Measurements from ENCODE around the gene CAPN14.

CAPN14 gene, protein sequence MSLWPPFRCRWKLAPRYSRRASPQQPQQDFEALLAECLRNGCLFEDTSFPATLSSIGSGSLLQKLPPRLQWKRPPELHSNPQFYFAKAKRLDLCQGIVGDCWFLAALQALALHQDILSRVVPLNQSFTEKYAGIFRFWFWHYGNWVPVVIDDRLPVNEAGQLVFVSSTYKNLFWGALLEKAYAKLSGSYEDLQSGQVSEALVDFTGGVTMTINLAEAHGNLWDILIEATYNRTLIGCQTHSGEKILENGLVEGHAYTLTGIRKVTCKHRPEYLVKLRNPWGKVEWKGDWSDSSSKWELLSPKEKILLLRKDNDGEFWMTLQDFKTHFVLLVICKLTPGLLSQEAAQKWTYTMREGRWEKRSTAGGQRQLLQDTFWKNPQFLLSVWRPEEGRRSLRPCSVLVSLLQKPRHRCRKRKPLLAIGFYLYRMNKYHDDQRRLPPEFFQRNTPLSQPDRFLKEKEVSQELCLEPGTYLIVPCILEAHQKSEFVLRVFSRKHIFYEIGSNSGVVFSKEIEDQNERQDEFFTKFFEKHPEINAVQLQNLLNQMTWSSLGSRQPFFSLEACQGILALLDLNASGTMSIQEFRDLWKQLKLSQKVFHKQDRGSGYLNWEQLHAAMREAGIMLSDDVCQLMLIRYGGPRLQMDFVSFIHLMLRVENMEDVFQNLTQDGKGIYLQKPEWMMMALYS

DNA sequence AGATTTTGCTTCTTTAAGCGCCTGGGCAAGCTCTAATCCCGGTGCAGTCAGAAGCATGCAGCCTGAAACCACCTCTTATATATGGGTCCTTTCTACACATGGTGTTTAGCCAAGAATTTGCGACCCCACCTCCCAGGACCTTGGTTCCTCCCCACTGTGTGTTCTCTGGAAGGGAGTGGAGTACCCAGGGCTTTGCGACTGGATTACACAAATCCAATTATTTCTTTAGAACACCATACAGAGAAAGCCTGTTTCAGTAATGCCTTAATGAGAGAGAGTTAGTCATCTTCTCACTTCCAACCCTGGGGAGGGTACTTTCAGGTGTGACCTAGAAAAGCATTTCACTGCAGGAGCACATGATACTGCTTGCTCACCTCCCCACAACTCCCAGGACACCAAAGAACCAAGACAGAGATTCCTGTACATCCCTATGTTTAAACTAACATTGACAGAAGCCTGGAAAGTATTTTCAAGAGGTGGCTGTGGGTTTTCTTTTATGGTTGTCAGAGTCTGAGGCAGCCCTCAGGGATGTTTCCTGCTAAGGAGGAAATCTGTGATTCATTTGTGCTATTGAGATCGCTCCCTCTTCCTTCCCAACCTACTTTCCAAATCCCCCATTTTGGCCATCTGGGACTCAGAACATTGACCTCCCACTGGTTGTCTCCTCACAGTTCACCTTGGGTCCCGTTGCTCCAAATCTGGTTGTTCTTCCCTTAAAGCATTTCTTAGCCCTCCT, at the start of gene CAPN14:
CAPN14 (minus strand) TSS at position 51 of the 736 bp plus-strand sequence. CDS start 12,068 bp downstream, outside the sequence.
- in situ Hi-C loops (cut with MboI; ENCODE audit: low pct_unique_long_range_greater_than_20kb, low sequenced_read_pairs, unreplicated experiment), result no loop called here
- DNase-seq (ENCODE audit: low spot score), result no peak
- TF ChIP-seq, protein P1, sequence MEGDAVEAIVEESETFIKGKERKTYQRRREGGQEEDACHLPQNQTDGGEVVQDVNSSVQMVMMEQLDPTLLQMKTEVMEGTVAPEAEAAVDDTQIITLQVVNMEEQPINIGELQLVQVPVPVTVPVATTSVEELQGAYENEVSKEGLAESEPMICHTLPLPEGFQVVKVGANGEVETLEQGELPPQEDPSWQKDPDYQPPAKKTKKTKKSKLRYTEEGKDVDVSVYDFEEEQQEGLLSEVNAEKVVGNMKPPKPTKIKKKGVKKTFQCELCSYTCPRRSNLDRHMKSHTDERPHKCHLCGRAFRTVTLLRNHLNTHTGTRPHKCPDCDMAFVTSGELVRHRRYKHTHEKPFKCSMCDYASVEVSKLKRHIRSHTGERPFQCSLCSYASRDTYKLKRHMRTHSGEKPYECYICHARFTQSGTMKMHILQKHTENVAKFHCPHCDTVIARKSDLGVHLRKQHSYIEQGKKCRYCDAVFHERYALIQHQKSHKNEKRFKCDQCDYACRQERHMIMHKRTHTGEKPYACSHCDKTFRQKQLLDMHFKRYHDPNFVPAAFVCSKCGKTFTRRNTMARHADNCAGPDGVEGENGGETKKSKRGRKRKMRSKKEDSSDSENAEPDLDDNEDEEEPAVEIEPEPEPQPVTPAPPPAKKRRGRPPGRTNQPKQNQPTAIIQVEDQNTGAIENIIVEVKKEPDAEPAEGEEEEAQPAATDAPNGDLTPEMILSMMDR (IDR thresholded peaks at IDR 0.05; ENCODE audit: extremely low read depth, insufficient read depth, missing control alignments), result no peak

DNA sequence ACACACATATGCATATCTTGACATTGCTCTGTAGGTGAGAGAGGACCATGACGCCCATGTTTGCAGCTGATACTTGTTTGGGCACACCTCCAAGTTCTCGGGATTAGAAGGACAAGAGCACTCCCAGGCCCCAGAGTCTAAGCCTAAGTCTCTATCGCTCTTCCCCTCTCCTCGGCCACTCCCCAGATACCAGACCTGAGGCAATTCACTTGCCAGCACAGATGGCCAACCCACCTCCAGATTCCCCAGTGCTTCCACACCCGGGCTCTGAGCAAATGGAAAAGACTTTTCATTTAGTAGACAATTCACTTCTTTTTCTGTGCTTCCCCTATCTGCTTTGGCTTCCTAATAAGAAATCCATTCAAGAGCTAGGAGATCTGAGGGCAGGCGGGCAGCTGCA, 49.5 kb upstream of the CAPN14 start:
- in situ Hi-C loops (cut with MboI; ENCODE audit: low pct_unique_long_range_greater_than_20kb, low sequenced_read_pairs, unreplicated experiment), result no loop called here
- no peak for DNase-seq (ENCODE audit: low spot score)
- TF ChIP-seq, protein P1 (IDR thresholded peaks at IDR 0.05; ENCODE audit: extremely low read depth, insufficient read depth, missing control alignments), result no peak

DNA sequence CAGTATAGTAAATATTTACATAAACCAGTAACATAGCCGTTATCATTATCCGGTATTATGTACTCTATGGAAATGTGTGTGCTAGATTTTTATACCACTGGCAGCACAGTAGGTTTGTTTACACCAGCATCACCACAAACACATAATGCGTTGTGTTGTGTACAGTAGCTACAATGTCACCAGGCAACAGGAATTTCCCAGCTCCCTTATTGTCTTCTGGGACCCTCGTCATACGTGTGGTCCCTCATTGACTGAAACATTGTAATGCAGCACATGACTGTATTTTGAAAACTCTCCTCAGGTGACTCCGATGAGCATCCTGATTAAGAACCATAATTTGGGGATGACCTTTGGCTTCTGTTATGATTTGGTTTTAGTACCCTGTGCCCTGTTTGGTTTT, 47.9 kb upstream of the CAPN14 start:
- in situ Hi-C loops (cut with MboI; ENCODE audit: low pct_unique_long_range_greater_than_20kb, low sequenced_read_pairs, unreplicated experiment), result no loop called here
- TF ChIP-seq, protein P1 (IDR thresholded peaks at IDR 0.05; ENCODE audit: extremely low read depth, insufficient read depth, missing control alignments), result no peak
- no peak for DNase-seq (ENCODE audit: low spot score)

DNA sequence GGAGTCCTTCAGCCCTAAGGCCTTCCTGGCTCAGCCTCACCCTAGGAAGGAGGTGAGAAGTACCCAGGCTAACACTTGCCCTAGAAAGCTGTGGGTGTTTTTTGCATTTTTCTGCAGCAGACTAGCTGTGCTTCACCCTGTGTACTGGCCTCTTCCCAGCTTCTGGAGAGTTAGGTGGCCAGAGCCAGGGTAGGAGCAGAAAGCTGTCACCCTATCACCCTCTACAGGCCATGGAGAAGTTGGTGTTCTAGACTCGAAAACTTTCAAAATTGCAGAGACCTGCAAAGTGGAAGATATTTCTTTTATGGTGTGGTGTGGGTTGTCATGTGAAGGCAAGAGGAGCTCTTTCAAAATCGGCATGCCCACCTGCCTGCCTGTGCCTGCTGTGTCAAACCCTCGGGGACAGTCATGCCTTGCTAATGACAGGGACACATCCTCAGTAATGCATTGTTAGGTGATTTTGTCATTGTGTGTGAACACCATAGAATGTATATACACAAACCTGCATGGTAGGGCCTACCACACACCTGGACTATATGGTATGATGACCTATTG, 46.4 kb upstream of the CAPN14 start:
- in situ Hi-C loops (cut with MboI; ENCODE audit: low pct_unique_long_range_greater_than_20kb, low sequenced_read_pairs, unreplicated experiment), result no loop called here
- DNase-seq (ENCODE audit: low spot score), result no peak
- TF ChIP-seq, protein P1 (IDR thresholded peaks at IDR 0.05; ENCODE audit: extremely low read depth, insufficient read depth, missing control alignments), result peak; percentile 25

DNA sequence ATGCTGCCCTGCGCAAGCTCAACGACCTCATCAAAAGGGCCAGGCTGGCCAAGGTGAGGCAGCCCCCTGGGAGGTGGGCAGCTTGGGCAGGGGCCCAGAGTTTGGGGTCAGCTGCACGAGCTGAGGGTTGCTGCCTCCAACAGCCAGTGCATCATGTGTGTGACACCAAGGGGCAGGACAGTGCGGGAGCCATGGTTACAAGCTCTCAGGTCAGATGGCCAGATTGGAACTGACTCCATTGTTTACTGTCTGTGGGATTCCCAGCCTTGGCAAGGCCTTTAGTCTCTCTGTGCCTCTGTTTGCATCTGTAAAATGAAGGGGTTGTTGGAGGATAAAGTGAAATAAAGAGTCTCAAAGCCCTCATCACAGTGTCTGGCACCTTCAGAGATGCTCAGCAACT, 43.6 kb upstream of the CAPN14 start:
- TF ChIP-seq, protein P1 (IDR thresholded peaks at IDR 0.05; ENCODE audit: extremely low read depth, insufficient read depth, missing control alignments), result no peak
- no peak for DNase-seq (ENCODE audit: low spot score)
- in situ Hi-C loops (cut with MboI; ENCODE audit: low pct_unique_long_range_greater_than_20kb, low sequenced_read_pairs, unreplicated experiment), result no loop called here

DNA sequence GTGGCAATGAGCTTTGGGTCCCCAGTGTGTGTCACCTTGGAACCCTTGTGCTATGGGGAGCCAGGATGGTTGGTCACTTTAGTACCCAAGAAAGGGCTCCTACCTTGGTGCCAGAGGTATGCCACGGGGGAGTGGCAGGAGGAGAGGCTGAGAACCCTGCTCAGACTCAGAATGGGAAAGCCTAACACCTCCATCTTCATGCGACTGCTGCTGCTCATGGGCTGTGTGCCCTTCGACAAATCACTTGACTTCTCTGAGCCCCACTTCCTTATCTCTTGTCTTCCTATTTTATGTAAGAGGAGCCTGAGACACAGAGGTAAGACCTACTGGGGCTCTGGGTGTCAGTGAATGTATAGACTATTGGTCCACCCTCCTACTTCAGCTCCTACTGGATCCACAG, 41.8 kb upstream of the CAPN14 start:
- TF ChIP-seq, protein P1 (IDR thresholded peaks at IDR 0.05; ENCODE audit: extremely low read depth, insufficient read depth, missing control alignments), result no peak
- DNase-seq (ENCODE audit: low spot score), result no peak
- in situ Hi-C loops (cut with MboI; ENCODE audit: low pct_unique_long_range_greater_than_20kb, low sequenced_read_pairs, unreplicated experiment), result no loop called here

Measured in GM13977 (cell line).